HepG2 (cell line): ENCODE measurements around the gene LLGL1. TPM values are rescaled to one million over a fixed set of nuclear protein-coding genes. Genes with fewer than 3 reads are reported as not detected.

ENCODE experiments used
- ATAC-seq: fragments of 200-7000 bp; cut with Tn5 transposase; 3 replicates; pipeline ENCODE4 v1.9.1; 2020; ENCODE audit warnings: mild to moderate bottlenecking, moderate library complexity
- BruUV-seq: library from RNA; stranded (reverse); fragments of 400-500 nt; replicated peaks from 2 replicates; lab custom pipeline; 2021; lab: Mats Ljungman, UMichigan
- CTCF ChIA-PET: fragments of 300-600 bp; formaldehyde crosslinking; extraction: SDS; loops from one replicate; lab custom pipeline; 2021; ENCODE audit warnings: low total read pairs, inconsistent platforms, low intra/inter-chr PET ratio; lab: Yijun Ruan, JAX
- POLR2A ChIA-PET: fragments of 350-600 bp; sonication (Branson Sonifier 250); formaldehyde crosslinking; loops from one replicate; lab custom pipeline; 2020; ENCODE audit warnings: antibody characterized with exemption, inconsistent platforms; lab: Yijun Ruan, JAX
- DNase-seq: peaks from one replicate; pipeline ENCODE4 v3.0.0-alpha.2; 2015; ENCODE audit warnings: low spot score
- FAIRE-seq: peaks from 3 replicates; lab custom pipeline; 2011; peaks lifted over from hg19 to GRCh38; lab: Jason Lieb, UNC
- H2AFZ ChIP-seq: one replicate; pipeline ENCODE4 v1.6.1; 2011; ENCODE audit warnings: low read length, inconsistent platforms
- H3K27ac ChIP-seq: fragments of 300-600 bp; 3 replicates; pipeline ENCODE4 v1.8.0; 2011; ENCODE audit warnings: mixed run types, mild to moderate bottlenecking, mixed read lengths, low read length, inconsistent platforms; ENCODE audit not compliant: insufficient read depth; ENCODE audit errors: extremely low read length
- H3K27me3 ChIP-seq, 2 experiments: fragments of 200-600 bp in 1 of 2; 2 replicates in 1 of 2; 3 replicates in 1 of 2; pipeline versions ENCODE4 v1.6.0 to v1.8.0; 2011; ENCODE audit warnings: low read length in 2 of 2, mild to moderate bottlenecking in 2 of 2, moderate library complexity in 2 of 2, inconsistent platforms in 1 of 2; ENCODE audit not compliant: insufficient read depth in 2 of 2, control insufficient read depth in 1 of 2
- H3K36me3 ChIP-seq, 2 experiments: fragments of 200-600 bp in 1 of 2; replicated peaks in 1 of 2; 2 replicates in 1 of 2; 3 replicates in 1 of 2; pipeline versions ENCODE4 v1.5.1 to v1.8.0; 2011; ENCODE audit warnings: low read length in 2 of 2, inconsistent platforms in 1 of 2; ENCODE audit not compliant: insufficient read depth in 2 of 2, control insufficient read depth in 1 of 2
- H3K4me1 ChIP-seq: 2 replicates; pipeline ENCODE4 v1.5.1; 2012; ENCODE audit warnings: low read length, inconsistent platforms; ENCODE audit not compliant: insufficient read depth
- H3K4me2 ChIP-seq: 2 replicates; pipeline ENCODE4 v1.6.0; 2011; ENCODE audit warnings: low read depth, low read length, inconsistent platforms
- H3K4me3 ChIP-seq, 3 experiments: fragments of 200-600 bp in 1 of 3; sonication (generic), shearing (Covaris generic) in 1 of 3; replicated peaks in 1 of 3; 2 replicates each; pipeline ENCODE4 v1.5.1; 2011 to 2016; ENCODE audit warnings: low read length in 3 of 3, inconsistent platforms in 2 of 3, low read depth in 2 of 3, mild to moderate bottlenecking in 2 of 3, control low read depth in 1 of 3, mixed read lengths in 1 of 3; ENCODE audit not compliant: insufficient read depth in 1 of 3
- H3K79me2 ChIP-seq: one replicate; pipeline ENCODE4 v1.6.1; 2011; ENCODE audit warnings: low read length, inconsistent platforms; ENCODE audit not compliant: insufficient read depth
- H3K9ac ChIP-seq: 2 replicates; pipeline ENCODE4 v1.6.0; 2011; ENCODE audit warnings: mild to moderate bottlenecking, low read depth, low read length, inconsistent platforms; ENCODE audit not compliant: insufficient read depth
- H3K9me3 ChIP-seq: 2 replicates; pipeline ENCODE4 v1.5.1; 2012; ENCODE audit warnings: mild to moderate bottlenecking, low read length
- H4K20me1 ChIP-seq: 2 replicates; pipeline ENCODE4 v1.6.0; 2011; ENCODE audit warnings: inconsistent platforms, mild to moderate bottlenecking, low read length, moderate library complexity; ENCODE audit not compliant: insufficient read depth
- GLMP ChIP-seq: sonication (generic); formaldehyde crosslinking; IDR thresholded peaks from 2 replicates; pipeline ENCODE4 v1.9.0; 2021; ENCODE audit warnings: missing genetic modification reagents, mild to moderate bottlenecking, borderline replicate concordance
- ZNF101 ChIP-seq: sonication (generic); formaldehyde crosslinking; IDR thresholded peaks from 2 replicates; pipeline ENCODE4 v1.4.0; 2020; ENCODE audit warnings: mild to moderate bottlenecking, low read depth, missing genetic modification reagents, borderline replicate concordance
- ZNF484 ChIP-seq: sonication (generic); formaldehyde crosslinking; IDR thresholded peaks from 2 replicates; pipeline ENCODE4 v1.5.1; 2020; ENCODE audit warnings: mild to moderate bottlenecking, low read depth, missing genetic modification reagents, borderline replicate concordance
- ZNF75D ChIP-seq: sonication (generic); formaldehyde crosslinking; IDR thresholded peaks from 2 replicates; pipeline ENCODE4 v1.8.1; 2023; ENCODE audit warnings: missing genetic modification reagents, mild to moderate bottlenecking, borderline replicate concordance
- ZSCAN20 ChIP-seq: sonication (generic); formaldehyde crosslinking; IDR thresholded peaks from 2 replicates; pipeline ENCODE4 v1.4.0; 2020; ENCODE audit warnings: missing genetic modification reagents, mild to moderate bottlenecking, borderline replicate concordance
- WGBS: methylation state at CpG from one replicate; pipeline ENCODE4 v1.1.6; 2017; ENCODE audit warnings: low lambda C conversion rate; 5-methylcytosine and 5-hydroxymethylcytosine counted together
- in situ Hi-C: cut with HindIII; loops from 2 replicates; pipeline ENCODE4 v1.10.0; 2017; ENCODE audit warnings: low pct_unique_long_range_greater_than_20kb; ENCODE audit not compliant: extremely low pct_ligation_motif_present
- intact Hi-C: fragments of 100-400 bp; cut with micrococcal nuclease; formaldehyde crosslinking; loops from one replicate; pipeline ENCODE4 v1.10.0; 2022; ENCODE audit not compliant: unreplicated experiment
- polyA plus RNA-seq, 8 experiments: library from polyadenylated mRNA; depleted of rRNA in 3 of 8; stranded (reverse) in 7 of 8; unstranded in 1 of 8; fragments of >200 nt; fragmentation: Illumina TruSeq in 4 of 8; extraction: Trizol in 4 of 8; gene quantifications; 2 replicates each; pipeline versions ENCODE4 v1.2.1 to v1.2.3, GENCODE V29; 2011 to 2016; ENCODE audit warnings: low read depth in 4 of 8, missing spikeins in 1 of 8, mixed read lengths in 1 of 8; ENCODE audit not compliant: insufficient read depth in 1 of 8
- total RNA-seq, 5 experiments: library from RNA; depleted of rRNA; stranded (reverse); fragments of >200 nt; fragmentation: Illumina TruSeq; extraction: Trizol; gene quantifications; 2 replicates each; pipeline ENCODE4 v1.2.3, GENCODE V29; 2016; ENCODE audit warnings: low read depth in 1 of 5

The LLGL1 gene
- total and polyA plus RNA-seq, 2 of the 13 experiments (the other 11 are each of a cell fraction or from before 2014, with no cell fraction given): 15.0 to 15.3 TPM

GRCh38 chr17:18246880-18247612, 21.6 kb downstream of the LLGL1 start:
- no peak overlapping the region for H3K27ac ChIP-seq
- H3K9ac ChIP-seq: no peak overlapping the region
- ATAC-seq (no peak; the same call in 2 of the 3 replicates), FAIRE-seq (no peak), DNase-seq (no peak)
- no peaks in the 10 kb centered on the region for H3K79me2 ChIP-seq
- no peaks in the 10 kb centered on the region for H3K4me1 ChIP-seq
- no peaks in the 10 kb centered on the region for H3K9me3 ChIP-seq
- H4K20me1 ChIP-seq: no peaks in the 10 kb centered on the region
- POLR2A ChIA-PET: interaction anchor here (1.2 kb wide), 1 partner anchor 14 kb away, joined by 3 read pairs; no protein-coding TSS in a partner anchor
- no peak overlapping the region for H3K4me2 ChIP-seq
- no TSS peak for BruUV-seq
- intact Hi-C loops (no loop called here), in situ Hi-C loops (no loop called here)
- WGBS: 95% methylated on average over 44 of the region's 46 CpGs
- peaks cover 29 to 63% of the 10 kb centered on the region in 2 experiments for H3K36me3 ChIP-seq
- no peak overlapping the region for H2AFZ ChIP-seq
- TF ChIP-seq ZNF101 (CRISPR knock-in tag): no peak
- TF ChIP-seq ZNF484 (CRISPR knock-in tag): no peak
- TF ChIP-seq ZNF75D (CRISPR knock-in tag): no peak
- TF ChIP-seq ZSCAN20 (CRISPR knock-in tag): no peak
- TF ChIP-seq GLMP (CRISPR knock-in tag): no peak
- CTCF ChIA-PET: interaction anchor here (1.0 kb wide), 1 partner anchor 72 kb away, joined by 3 read pairs; no protein-coding TSS in a partner anchor
- no peaks in the 10 kb centered on the region for H3K27me3 ChIP-seq
- no peak overlapping the region for H3K4me3 ChIP-seq
